Fibroblast of pulmonary artery (primary cell): ENCODE data around the gene VPS13D.

Experiments used
- DNase-seq: peaks from one replicate; pipeline ENCODE4 v3.0.0-alpha.2; 2010; ENCODE audit warnings: low read depth
- H3K4me3 ChIP-seq: replicated peaks from 2 replicates; pipeline ENCODE4 v1.5.1; 2011; ENCODE audit warnings: low read depth, mild to moderate bottlenecking, control low read depth, low read length, moderate library complexity
- TF ChIP-seq, protein P1 (sequence below): IDR thresholded peaks from 2 replicates; pipeline ENCODE4 v1.5.1; 2011; ENCODE audit warnings: mild to moderate bottlenecking, control low read depth, low read length, inconsistent platforms; ENCODE audit errors: missing control alignments

Gene VPS13D

DNA sequence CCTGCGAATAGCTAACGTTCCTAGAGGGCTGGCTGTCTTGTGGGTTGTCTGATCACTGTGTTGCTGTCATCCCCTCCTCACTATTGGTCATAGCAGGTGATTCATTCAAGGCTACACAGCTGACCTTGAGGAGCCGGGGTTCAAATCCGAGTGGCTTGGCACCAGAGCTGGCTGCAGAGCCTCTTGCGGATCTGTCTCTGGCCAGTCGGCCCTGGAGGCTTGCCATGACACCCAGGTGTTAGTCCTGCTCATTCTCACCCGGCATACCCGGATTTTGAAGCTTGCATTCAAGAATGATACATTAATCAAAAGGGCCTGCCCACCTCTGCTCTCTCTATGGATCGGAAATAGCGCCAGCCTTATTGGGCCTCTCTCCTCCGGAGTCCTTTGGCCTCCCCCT lies 277.8 kb downstream of the VPS13D start:
- no peak overlapping the region for H3K4me3 ChIP-seq
- no peak for DNase-seq
- TF ChIP-seq, protein P1, sequence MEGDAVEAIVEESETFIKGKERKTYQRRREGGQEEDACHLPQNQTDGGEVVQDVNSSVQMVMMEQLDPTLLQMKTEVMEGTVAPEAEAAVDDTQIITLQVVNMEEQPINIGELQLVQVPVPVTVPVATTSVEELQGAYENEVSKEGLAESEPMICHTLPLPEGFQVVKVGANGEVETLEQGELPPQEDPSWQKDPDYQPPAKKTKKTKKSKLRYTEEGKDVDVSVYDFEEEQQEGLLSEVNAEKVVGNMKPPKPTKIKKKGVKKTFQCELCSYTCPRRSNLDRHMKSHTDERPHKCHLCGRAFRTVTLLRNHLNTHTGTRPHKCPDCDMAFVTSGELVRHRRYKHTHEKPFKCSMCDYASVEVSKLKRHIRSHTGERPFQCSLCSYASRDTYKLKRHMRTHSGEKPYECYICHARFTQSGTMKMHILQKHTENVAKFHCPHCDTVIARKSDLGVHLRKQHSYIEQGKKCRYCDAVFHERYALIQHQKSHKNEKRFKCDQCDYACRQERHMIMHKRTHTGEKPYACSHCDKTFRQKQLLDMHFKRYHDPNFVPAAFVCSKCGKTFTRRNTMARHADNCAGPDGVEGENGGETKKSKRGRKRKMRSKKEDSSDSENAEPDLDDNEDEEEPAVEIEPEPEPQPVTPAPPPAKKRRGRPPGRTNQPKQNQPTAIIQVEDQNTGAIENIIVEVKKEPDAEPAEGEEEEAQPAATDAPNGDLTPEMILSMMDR: no peak

DNA sequence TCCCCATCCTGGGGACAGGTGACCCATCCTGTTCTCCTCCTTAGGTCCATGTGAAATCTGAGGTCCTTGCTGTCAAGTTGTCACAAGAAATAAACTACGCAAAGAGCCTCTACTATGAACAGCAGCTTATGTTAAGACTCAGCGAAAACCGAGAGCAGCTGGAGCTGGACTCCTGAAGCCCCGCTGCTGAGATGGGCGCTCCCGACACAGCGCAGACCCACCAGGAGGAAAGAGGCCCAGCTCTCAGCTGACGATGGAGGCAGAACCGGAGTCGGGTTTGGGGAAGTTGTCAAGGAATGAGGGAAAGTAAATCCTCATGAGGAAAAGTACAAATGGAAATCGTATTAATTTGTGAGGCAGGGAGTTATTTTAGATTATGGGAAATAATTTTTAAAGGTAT lies 279.0 kb downstream of the VPS13D start:
- TF ChIP-seq, protein P1: no peak
- no peak for DNase-seq
- no peak overlapping the region for H3K4me3 ChIP-seq

DNA sequence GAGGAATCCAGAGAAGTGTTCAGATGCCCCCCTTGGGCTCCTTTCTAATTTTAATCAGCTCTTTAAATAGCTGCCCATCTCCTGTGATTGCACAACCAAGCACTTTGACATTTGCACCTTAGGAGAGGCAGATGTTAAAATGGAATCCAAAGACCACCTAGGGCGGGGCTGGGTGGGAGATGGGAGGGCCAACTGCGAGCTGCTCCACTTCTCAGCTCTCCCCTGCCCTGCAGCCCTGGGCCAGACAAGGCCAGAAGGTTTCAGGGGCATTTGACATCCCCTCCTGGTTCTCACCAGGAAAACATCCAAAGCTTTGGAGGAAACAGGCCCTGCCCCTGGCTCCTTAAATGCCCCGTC lies 281.3 kb downstream of the VPS13D start:
- DNase-seq: no peak
- TF ChIP-seq, protein P1: no peak
- H3K4me3 ChIP-seq: no peak overlapping the region

DNA sequence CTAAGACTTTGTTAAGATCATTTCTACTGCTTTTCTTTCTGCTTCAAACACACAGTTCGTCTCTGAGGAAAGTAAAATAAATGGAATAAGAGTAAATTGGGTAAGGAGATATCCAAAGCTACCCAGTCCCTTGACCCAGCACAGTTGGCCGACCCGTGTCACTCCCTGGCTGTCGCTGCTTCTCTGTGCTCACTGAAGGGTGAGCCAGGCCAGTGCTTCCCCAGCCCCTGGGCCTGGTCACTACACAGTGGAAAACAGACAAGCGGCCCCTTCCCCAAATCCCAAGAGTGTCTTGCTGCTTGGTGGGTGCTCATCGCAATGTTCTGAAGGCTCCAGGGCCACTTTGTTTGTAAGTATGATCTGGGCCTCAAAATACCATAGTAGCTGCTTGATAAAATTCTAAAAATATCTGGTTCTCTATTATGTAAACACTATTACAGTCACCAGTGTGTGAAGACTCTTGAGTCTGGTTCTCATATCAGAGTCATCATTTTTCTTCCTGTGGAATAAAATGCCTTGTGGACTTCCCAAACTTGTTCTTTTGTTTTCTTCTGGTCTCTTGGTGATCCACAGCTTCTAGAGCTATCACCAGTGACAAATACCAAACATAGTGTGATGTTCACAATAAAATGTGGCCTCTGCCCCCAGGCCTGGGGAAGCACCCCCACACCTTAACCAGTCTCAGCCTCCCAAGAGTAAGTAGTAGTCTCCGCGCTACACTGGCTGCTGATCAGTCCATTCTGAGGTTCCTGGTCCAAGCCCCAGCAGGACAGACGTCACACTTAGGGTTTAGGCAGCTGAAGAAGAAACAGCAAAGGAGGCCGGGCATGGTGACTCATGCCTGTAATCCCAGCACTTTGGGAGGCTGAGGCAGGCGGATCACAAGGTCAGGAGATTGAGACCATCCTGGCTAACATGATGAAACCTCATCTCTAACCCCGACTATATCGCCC lies 282.0 kb downstream of the VPS13D start:
- TF ChIP-seq, protein P1: no peak
- DNase-seq: peak; percentile 26
- H3K4me3 ChIP-seq: no peak overlapping the region

DNA sequence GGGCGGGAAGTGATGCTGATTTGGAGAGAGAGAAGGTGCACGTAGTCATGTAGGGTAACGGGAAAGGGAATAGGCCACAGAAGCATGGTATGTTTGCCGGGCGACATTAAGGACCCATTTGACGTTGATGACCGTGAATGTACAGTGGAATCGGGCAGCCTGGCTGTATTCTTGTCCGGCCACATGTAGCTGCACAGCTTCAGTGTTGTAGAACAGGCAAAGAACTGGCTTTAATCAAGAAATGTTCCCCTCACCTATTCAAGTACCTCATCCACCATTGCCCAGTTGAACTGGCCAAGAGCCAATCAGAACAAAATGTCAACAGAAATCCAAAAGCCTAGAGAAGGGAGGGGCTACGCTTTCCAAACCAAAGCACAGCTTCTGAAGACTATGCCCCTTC lies 283.4 kb downstream of the VPS13D start:
- DNase-seq: no peak
- TF ChIP-seq, protein P1: no peak
- no peak overlapping the region for H3K4me3 ChIP-seq

DNA sequence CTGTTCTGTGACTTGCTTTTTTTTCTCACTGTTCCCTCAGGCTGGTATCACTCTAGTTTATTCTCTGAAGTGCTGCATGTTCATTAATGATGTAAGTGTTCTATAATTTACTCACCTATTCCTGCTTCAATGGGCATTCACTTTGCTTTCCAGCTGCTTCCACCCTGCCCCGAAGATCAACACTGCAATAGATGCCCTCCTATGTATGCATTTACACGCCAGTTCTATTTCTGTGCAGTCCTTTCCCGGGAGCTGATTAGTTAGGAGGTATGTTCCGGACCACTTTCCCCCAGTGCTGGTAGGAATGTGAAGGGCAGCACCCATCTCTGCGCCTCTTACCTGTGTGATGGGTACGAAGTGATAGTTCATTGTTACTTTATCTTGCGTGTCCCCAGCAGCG lies 284.8 kb downstream of the VPS13D start:
- H3K4me3 ChIP-seq: no peak overlapping the region
- TF ChIP-seq, protein P1: no peak
- no peak for DNase-seq

DNA sequence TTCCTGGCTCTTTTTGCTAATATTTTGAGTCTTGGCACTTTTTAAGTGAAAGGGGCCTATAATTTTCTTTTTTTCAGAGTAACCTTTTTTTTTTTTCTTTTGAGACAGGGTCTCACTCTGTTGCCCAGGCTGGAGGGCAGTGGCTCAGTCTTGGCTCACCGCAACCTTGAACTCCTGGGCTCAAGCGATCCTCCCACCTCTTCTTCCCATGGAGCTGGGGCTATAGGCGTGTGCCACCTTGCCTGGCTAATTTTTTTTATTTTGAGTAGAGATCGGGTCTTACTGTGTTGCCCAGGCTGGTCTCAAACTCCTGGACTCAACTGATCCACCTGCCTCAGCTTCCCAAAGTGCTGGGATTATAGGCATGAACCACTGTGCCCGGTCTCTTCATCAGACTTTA lies 285.4 kb downstream of the VPS13D start:
- TF ChIP-seq, protein P1: no peak
- H3K4me3 ChIP-seq: no peak overlapping the region
- no peak for DNase-seq
